ENCODE data around the gene LRIG3.

LRIG3 gene

GRCh38 chr12:58966939-58967338 is 46.6 kb upstream of the LRIG3 start:
- TF ChIP-seq ESRRG (CRISPR knock-in tag; IDR thresholded peaks at IDR 0.05) (no peak), ZFP3 (CRISPR knock-in tag; IDR thresholded peaks at IDR 0.05) (no peak), ARNTL (CRISPR knock-in tag; IDR thresholded peaks at IDR 0.05; ENCODE audit: borderline replicate concordance, low read depth) (no peak), PPARA (CRISPR knock-in tag; IDR thresholded peaks at IDR 0.05; ENCODE audit: borderline replicate concordance) (no peak), ISL1 (CRISPR knock-in tag; IDR thresholded peaks at IDR 0.05) (no peak), ZFP30 (CRISPR knock-in tag; IDR thresholded peaks at IDR 0.05) (no peak)
- ATAC-seq, result no peak

GRCh38 chr12:58965568-58965967 is 45.3 kb upstream of the LRIG3 start:
- ATAC-seq, result no peak

GRCh38 chr12:58963844-58964243 is 43.5 kb upstream of the LRIG3 start:
- no peak for TF ChIP-seq RARB (CRISPR knock-in tag; IDR thresholded peaks at IDR 0.05)
- no peak for TF ChIP-seq OSR1 (CRISPR knock-in tag; IDR thresholded peaks at IDR 0.05)
- no peak for TF ChIP-seq PPARA (CRISPR knock-in tag; IDR thresholded peaks at IDR 0.05; ENCODE audit: borderline replicate concordance)
- no peak for ATAC-seq

More at GRCh38 chr12:58965568-58965967, 45.3 kb upstream of the LRIG3 start:
- TF ChIP-seq CSRNP3 (CRISPR knock-in tag; IDR thresholded peaks at IDR 0.05) (no peak), ZNF8 (CRISPR knock-in tag; IDR thresholded peaks at IDR 0.05) (no peak)

- no peak for ATAC-seq
- TF ChIP-seq BACH2 (CRISPR knock-in tag; IDR thresholded peaks at IDR 0.05; ENCODE audit: borderline replicate concordance) (no peak), ISL1 (CRISPR knock-in tag; IDR thresholded peaks at IDR 0.05) (no peak), CSDC2 (CRISPR knock-in tag; IDR thresholded peaks at IDR 0.05) (no peak), RARB (CRISPR knock-in tag; IDR thresholded peaks at IDR 0.05) (no peak), OSR1 (CRISPR knock-in tag; IDR thresholded peaks at IDR 0.05) (no peak), ZFP3 (CRISPR knock-in tag; IDR thresholded peaks at IDR 0.05) (no peak), PATZ1 (CRISPR knock-in tag; IDR thresholded peaks at IDR 0.05; ENCODE audit: borderline replicate concordance) (no peak), GLIS3 (CRISPR knock-in tag; IDR thresholded peaks at IDR 0.05) (no peak), CREB5 (CRISPR knock-in tag; IDR thresholded peaks at IDR 0.05; ENCODE audit: low read depth) (no peak), TSHZ2 (CRISPR knock-in tag; IDR thresholded peaks at IDR 0.05) (no peak), POU6F1 (CRISPR knock-in tag; IDR thresholded peaks at IDR 0.05; ENCODE audit: borderline replicate concordance, low read depth) (no peak), ZNF565 (CRISPR knock-in tag; conservative IDR thresholded peaks at IDR 0.05; ENCODE audit: low read depth) (no peak), ESRRG (CRISPR knock-in tag; IDR thresholded peaks at IDR 0.05) (no peak), ARNTL (CRISPR knock-in tag; IDR thresholded peaks at IDR 0.05; ENCODE audit: borderline replicate concordance, low read depth) (no peak), TOX (CRISPR knock-in tag; IDR thresholded peaks at IDR 0.05; ENCODE audit: borderline replicate concordance) (no peak), ZNF8 (CRISPR knock-in tag; IDR thresholded peaks at IDR 0.05) (no peak)
Measured at GRCh38 chr12:58961906-58962305, 41.6 kb upstream of the LRIG3 start.

Data from SK-N-SH treated with all-trans-retinoic acid at 6 μM for 48 hours (cell line).